ENCODE data around the gene PHLDA2.

The PHLDA2 gene

GRCh38 chr11:2896047-2896446, 33.2 kb downstream of the PHLDA2 start:
- no peak for FAIRE-seq

GRCh38 chr11:2893935-2894334, 35.3 kb downstream of the PHLDA2 start:
- FAIRE-seq = no peak

- no peak for FAIRE-seq
Observed at GRCh38 chr11:2892967-2893528, 36.2 kb downstream of the PHLDA2 start.

GRCh38 chr11:2892215-2892966, 36.8 kb downstream of the PHLDA2 start:
- no peak for FAIRE-seq

GRCh38 chr11:2891326-2892214, 37.6 kb downstream of the PHLDA2 start:
- no peak for FAIRE-seq

- no peak for FAIRE-seq
Observed at GRCh38 chr11:2890466-2891294, 38.5 kb downstream of the PHLDA2 start.

GRCh38 chr11:2889362-2890273, 39.6 kb downstream of the PHLDA2 start:
- FAIRE-seq = no peak

- peak; percentile 59 for FAIRE-seq
Observed at GRCh38 chr11:2888266-2888968, 40.8 kb downstream of the PHLDA2 start.

GRCh38 chr11:2887515-2888195, 41.6 kb downstream of the PHLDA2 start:
- no peak for FAIRE-seq

- no peak for FAIRE-seq
Observed at GRCh38 chr11:2886936-2887335, 42.3 kb downstream of the PHLDA2 start.

- no peak for FAIRE-seq
Observed at GRCh38 chr11:2886191-2886894, 42.9 kb downstream of the PHLDA2 start.

GRCh38 chr11:2885678-2886081, 43.5 kb downstream of the PHLDA2 start, which contains the start of gene CDKN1C:
TSS of gene CDKN1C (minus strand) at chr11:2885775. CDS start at chr11:2885456, 319 bp downstream.
- no peak for FAIRE-seq

- no peak for FAIRE-seq
Observed at GRCh38 chr11:2885017-2885677, 44.1 kb downstream of the PHLDA2 start.

GRCh38 chr11:2883979-2884815, 45.0 kb downstream of the PHLDA2 start:
- FAIRE-seq = no peak

GRCh38 chr11:2883640-2883978, 45.6 kb downstream of the PHLDA2 start:
- FAIRE-seq = no peak

- FAIRE-seq = no peak
Observed at GRCh38 chr11:2882396-2883110, 46.7 kb downstream of the PHLDA2 start.

- no peak for FAIRE-seq
Observed at GRCh38 chr11:2881981-2882375, 47.2 kb downstream of the PHLDA2 start.

Measured in endometrium (tissue), 2 donors.